GM19452 (cell line): ENCODE measurements around the gene UBE2N.
"Not testable (repeated sequence)": the region's sequence is repeated elsewhere in the genome, so short reads cannot be mapped to it uniquely, and the experiment has no call there.

Experiments
- ATAC-seq: cut with Tn5 transposase; IDR thresholded peaks from one replicate; pipeline ENCODE4 v1.9.1; 2021; ENCODE audit not compliant: unreplicated experiment

UBE2N gene

GRCh38 chr12:93447555-93448290, 6.0 kb upstream of the UBE2N start:
- no peak for ATAC-seq

- ATAC-seq = no peak
These were observed 1.8 kb upstream of the UBE2N start for GRCh38 chr12:93443576-93443975.

- ATAC-seq = no peak
These were observed 929 bp upstream of the UBE2N start for GRCh38 chr12:93442411-93443340.

GRCh38 chr12:93441081-93441616, 598 bp downstream of the UBE2N start:
- no peak for ATAC-seq

- ATAC-seq = no peak
These were observed 1.5 kb downstream of the UBE2N start for GRCh38 chr12:93440043-93440835.

- no peak for ATAC-seq
These were observed 3.3 kb downstream of the UBE2N start for GRCh38 chr12:93438266-93439050.

- ATAC-seq = no peak
These were observed 7.4 kb downstream of the UBE2N start for GRCh38 chr12:93434256-93434865.

- ATAC-seq = not testable (repeated sequence)
These were observed 9.7 kb downstream of the UBE2N start for GRCh38 chr12:93432031-93432430.

GRCh38 chr12:93430280-93430679, 11.5 kb downstream of the UBE2N start:
- ATAC-seq = no peak

- ATAC-seq = no peak
These were observed 11.9 kb downstream of the UBE2N start for GRCh38 chr12:93429852-93430251.

- ATAC-seq = no peak
These were observed 12.3 kb downstream of the UBE2N start for GRCh38 chr12:93429448-93429847.

GRCh38 chr12:93427779-93428564, 13.8 kb downstream of the UBE2N start:
- ATAC-seq = no peak

- ATAC-seq = no peak
These were observed 15.3 kb downstream of the UBE2N start for GRCh38 chr12:93426412-93426805.

- no peak for ATAC-seq
These were observed 15.9 kb downstream of the UBE2N start for GRCh38 chr12:93425736-93426411.

- ATAC-seq = no peak
These were observed 19.7 kb downstream of the UBE2N start for GRCh38 chr12:93422050-93422449.

- ATAC-seq = no peak
These were observed 22.2 kb downstream of the UBE2N start for GRCh38 chr12:93419388-93420034.

- ATAC-seq = no peak
These were observed 23.7 kb downstream of the UBE2N start for GRCh38 chr12:93417967-93418480.
